ENCODE data around the gene ADCYAP1.

The ADCYAP1 gene

GRCh38 chr18:959854-960253, 55.2 kb downstream of the ADCYAP1 start:
- DNase-seq (ENCODE audit: low read depth in 1 of 2, low spot score in 1 of 2), result no peak

Data from stimulated activated CD4-positive, alpha-beta T cell treated with anti-CD3 and anti-CD28 coated beads, Interleukin-15, amount 100 ng/mL, for 1 hour (primary cell).